GM12872 (cell line): ENCODE measurements around the gene CNST.

Experiments used
- CTCF ChIP-seq: IDR thresholded peaks from 3 replicates; pipeline ENCODE4 v1.5.1; 2011; ENCODE audit warnings: low read depth, mild to moderate bottlenecking, low read length, moderate library complexity; ENCODE audit not compliant: insufficient read depth

Gene CNST

GRCh38 chr1:246591047-246591446, 24.8 kb downstream of the CNST start:
- TF ChIP-seq CTCF: no peak

- no peak for TF ChIP-seq CTCF
Observed at GRCh38 chr1:246591504-246591903, 25.2 kb downstream of the CNST start.

GRCh38 chr1:246591958-246592357, 25.7 kb downstream of the CNST start:
- TF ChIP-seq CTCF: no peak

GRCh38 chr1:246592695-246593094, 26.4 kb downstream of the CNST start:
- TF ChIP-seq CTCF: no peak

GRCh38 chr1:246595146-246595545, 28.9 kb downstream of the CNST start:
- no peak for TF ChIP-seq CTCF

GRCh38 chr1:246597340-246597739, 31.1 kb downstream of the CNST start:
- no peak for TF ChIP-seq CTCF

- TF ChIP-seq CTCF: no peak
Observed at GRCh38 chr1:246597971-246598370, 31.7 kb downstream of the CNST start.

- TF ChIP-seq CTCF: no peak
Observed at GRCh38 chr1:246599315-246599714, 33.1 kb downstream of the CNST start.
